DND-41 (cell line): Measurements from ENCODE around the gene VEGFA.

Experiments used
- ATAC-seq: fragments of 200-7000 bp; cut with Tn5 transposase; 3 replicates; pipeline ENCODE4 v1.9.1; 2021; ENCODE audit warnings: low read depth; ENCODE audit not compliant: insufficient read depth
- DNase-seq: peaks from one replicate; pipeline ENCODE4 v3.0.0-alpha.2; 2020
- H2AFZ ChIP-seq: 2 replicates; pipeline ENCODE4 v1.6.0; 2012; ENCODE audit warnings: low read depth, low read length
- H3K27ac ChIP-seq: 2 replicates; pipeline ENCODE4 v1.5.1; 2012; ENCODE audit warnings: low read length, inconsistent platforms
- H3K27me3 ChIP-seq: fragments of 200-600 bp; sonication (generic); 2 replicates; pipeline ENCODE4 v1.6.0; 2012; ENCODE audit warnings: low read length, mild to moderate bottlenecking, inconsistent platforms; ENCODE audit not compliant: insufficient read depth, poor library complexity
- H3K36me3 ChIP-seq: 2 replicates; pipeline ENCODE4 v1.5.1; 2012; ENCODE audit warnings: low read length, inconsistent platforms; ENCODE audit not compliant: insufficient read depth
- H3K4me1 ChIP-seq: 2 replicates; pipeline ENCODE4 v1.5.1; 2012; ENCODE audit warnings: mild to moderate bottlenecking, low read length; ENCODE audit not compliant: insufficient read depth
- H3K4me2 ChIP-seq: 2 replicates; pipeline ENCODE4 v1.6.0; 2012; ENCODE audit warnings: mild to moderate bottlenecking, moderate library complexity, low read length, inconsistent platforms; ENCODE audit not compliant: insufficient read depth
- H3K4me3 ChIP-seq, 2 experiments: fragments of 200-600 bp in 1 of 2; shearing (Covaris generic) in 1 of 2; 2 replicates each; pipeline ENCODE4 v1.5.1; 2012 to 2016; ENCODE audit warnings: inconsistent platforms in 2 of 2, low read length in 2 of 2, mild to moderate bottlenecking in 2 of 2, low read depth in 1 of 2, moderate library complexity in 1 of 2
- H3K79me2 ChIP-seq: 2 replicates; pipeline ENCODE4 v1.6.0; 2012; ENCODE audit warnings: low read length, inconsistent platforms; ENCODE audit not compliant: insufficient read depth
- H3K9ac ChIP-seq: 2 replicates; pipeline ENCODE4 v1.6.0; 2012; ENCODE audit warnings: low read depth, mild to moderate bottlenecking, inconsistent platforms, low read length, moderate library complexity
- H3K9me3 ChIP-seq: 2 replicates; pipeline ENCODE4 v1.5.1; 2012; ENCODE audit warnings: low read length, moderate library complexity, mild to moderate bottlenecking, inconsistent platforms; ENCODE audit not compliant: insufficient read depth, severe bottlenecking
- H4K20me1 ChIP-seq: 2 replicates; pipeline ENCODE4 v1.6.0; 2012; ENCODE audit warnings: low read length; ENCODE audit not compliant: insufficient read depth
- CTCF ChIP-seq: IDR thresholded peaks from 2 replicates; pipeline ENCODE4 v1.5.1; 2012; ENCODE audit warnings: borderline replicate concordance, low read length, moderate library complexity, mild to moderate bottlenecking; ENCODE audit not compliant: poor library complexity, severe bottlenecking; ENCODE audit errors: extremely low read depth
- EZH2 ChIP-seq: IDR thresholded peaks from 3 replicates; pipeline ENCODE4 v1.6.1; 2012; ENCODE audit warnings: borderline replicate concordance, low read depth, mild to moderate bottlenecking, moderate library complexity, low read length, inconsistent platforms; ENCODE audit not compliant: severe bottlenecking

The VEGFA gene

DNA sequence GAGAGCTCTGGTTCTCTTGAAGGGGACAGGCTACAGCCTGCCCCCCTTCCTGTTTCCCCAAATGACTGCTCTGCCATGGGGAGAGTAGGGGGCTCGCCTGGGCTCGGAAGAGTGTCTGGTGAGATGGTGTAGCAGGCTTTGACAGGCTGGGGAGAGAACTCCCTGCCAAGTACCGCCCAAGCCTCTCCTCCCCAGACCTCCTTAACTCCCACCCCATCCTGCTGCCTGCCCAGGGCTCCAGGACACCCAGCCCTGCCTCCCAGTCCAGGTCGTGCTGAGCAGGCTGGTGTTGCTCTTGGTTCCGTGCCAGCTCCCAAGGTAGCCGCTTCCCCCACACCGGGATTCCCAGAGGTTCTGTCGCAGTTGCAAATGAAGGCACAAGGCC is 9.8 kb downstream of the VEGFA start:
- H3K9ac ChIP-seq = no peak overlapping the region
- H2AFZ ChIP-seq = no peak overlapping the region
- no peak overlapping the region for H3K27ac ChIP-seq
- peaks cover 91% of the 10 kb centered on the region for H4K20me1 ChIP-seq
- peaks cover 5% of the 10 kb centered on the region for H3K4me1 ChIP-seq
- TF ChIP-seq CTCF = no peak
- TF ChIP-seq EZH2 = no peak
- H3K79me2 ChIP-seq = peaks cover 10% of the 10 kb centered on the region
- H3K27me3 ChIP-seq = no peaks in the 10 kb centered on the region
- H3K36me3 ChIP-seq = peaks cover 98% of the 10 kb centered on the region
- ATAC-seq = no peak
- DNase-seq = no peak
- no peak overlapping the region for H3K4me2 ChIP-seq
- H3K9me3 ChIP-seq = no peaks in the 10 kb centered on the region
- H3K4me3 ChIP-seq = no peak overlapping the region

DNA sequence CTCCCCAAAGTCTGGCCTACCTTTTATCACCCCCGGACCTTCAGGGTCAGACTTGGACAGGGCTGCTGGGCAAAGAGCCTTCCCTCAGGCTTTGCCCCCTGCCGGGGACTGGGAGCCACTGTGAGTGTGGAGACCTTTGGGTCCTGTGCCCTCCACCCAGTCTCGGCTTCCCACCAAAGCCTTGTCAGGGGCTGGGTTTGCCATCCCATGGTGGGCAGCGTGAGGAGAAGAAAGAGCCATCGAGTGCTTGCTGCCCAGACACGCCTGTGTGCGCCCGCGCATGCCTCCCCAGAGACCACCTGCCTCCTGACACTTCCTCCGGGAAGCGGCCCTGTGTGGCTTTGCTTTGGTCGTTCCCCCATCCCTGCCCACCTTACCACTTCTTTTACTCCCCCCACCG is 10.3 kb downstream of the VEGFA start:
- DNase-seq = no peak
- peaks cover 89% of the 10 kb centered on the region for H4K20me1 ChIP-seq

DNA sequence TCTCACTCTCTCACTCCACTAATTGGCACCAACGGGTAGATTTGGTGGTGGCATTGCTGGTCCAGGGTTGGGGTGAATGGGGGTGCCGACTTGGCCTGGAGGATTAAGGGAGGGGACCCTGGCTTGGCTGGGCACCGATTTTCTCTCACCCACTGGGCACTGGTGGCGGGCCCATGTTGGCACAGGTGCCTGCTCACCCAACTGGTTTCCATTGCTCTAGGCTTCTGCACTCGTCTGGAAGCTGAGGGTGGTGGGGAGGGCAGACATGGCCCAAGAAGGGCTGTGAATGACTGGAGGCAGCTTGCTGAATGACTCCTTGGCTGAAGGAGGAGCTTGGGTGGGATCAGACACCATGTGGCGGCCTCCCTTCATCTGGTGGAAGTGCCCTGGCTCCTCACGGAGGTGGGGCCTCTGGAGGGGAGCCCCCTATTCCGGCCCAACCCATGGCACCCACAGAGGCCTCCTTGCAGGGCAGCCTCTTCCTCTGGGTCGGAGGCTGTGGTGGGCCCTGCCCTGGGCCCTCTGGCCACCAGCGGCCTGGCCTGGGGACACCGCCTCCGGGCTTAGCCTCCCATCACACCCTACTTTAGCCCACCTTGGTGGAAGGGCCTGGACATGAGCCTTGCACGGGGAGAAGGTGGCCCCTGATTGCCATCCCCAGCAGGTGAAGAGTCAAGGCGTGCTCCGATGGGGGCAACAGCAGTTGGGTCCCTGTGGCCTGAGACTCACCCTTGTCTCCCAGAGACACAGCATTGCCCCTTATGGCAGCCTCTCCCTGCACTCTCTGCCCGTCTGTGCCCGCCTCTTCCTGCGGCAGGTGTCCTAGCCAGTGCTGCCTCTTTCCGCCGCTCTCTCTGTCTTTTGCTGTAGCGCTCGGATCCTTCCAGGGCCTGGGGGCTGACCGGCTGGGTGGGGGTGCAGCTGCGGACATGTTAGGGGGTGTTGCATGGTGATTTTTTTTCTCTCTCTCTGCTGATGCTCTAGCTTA is 11.2 kb downstream of the VEGFA start:
- no peak for ATAC-seq
- no peak for DNase-seq
- Histone ChIP-seq H3K27ac (no peak overlapping the region), H3K4me2 (no peak overlapping the region), H3K79me2 (no peaks in the 10 kb centered on the region; the same call in 1 of the 2 replicates), H3K4me3 (no peak overlapping the region), H3K4me1 (no peaks in the 10 kb centered on the region), H3K36me3 (peaks cover 94% of the 10 kb centered on the region), H3K27me3 (no peaks in the 10 kb centered on the region), H2AFZ (no peak overlapping the region), H4K20me1 (peaks cover 82% of the 10 kb centered on the region), H3K9ac (no peak overlapping the region), H3K9me3 (no peaks in the 10 kb centered on the region)
- no peak for TF ChIP-seq CTCF
- TF ChIP-seq EZH2 = no peak

More for the DNA sequence above, 10.3 kb downstream of the VEGFA start:
- Histone ChIP-seq H3K4me1 (peaks cover under 1% of the 10 kb centered on the region; the same call in 1 of the 2 replicates), H3K79me2 (peaks cover 6% of the 10 kb centered on the region; the same call in 1 of the 2 replicates), H3K27me3 (no peaks in the 10 kb centered on the region), H3K4me3 (no peak overlapping the region), H3K36me3 (peaks cover 98% of the 10 kb centered on the region), H3K27ac (no peak overlapping the region), H3K9me3 (no peaks in the 10 kb centered on the region), H3K4me2 (no peak overlapping the region), H3K9ac (no peak overlapping the region), H2AFZ (no peak overlapping the region)
- ATAC-seq = no peak
- TF ChIP-seq CTCF = no peak
- no peak for TF ChIP-seq EZH2
